ENCODE data around the gene MGAT4A. TPM values are rescaled to one million over a fixed set of nuclear protein-coding genes. Genes with fewer than 3 reads are reported as not detected.
A peak's percentile ranks its signal among the peaks of the same experiment; 100 is the strongest.

Gene MGAT4A
- total RNA-seq, result 65.4 and 68.8 TPM in 2 replicates

- no peak for DNase-seq (ENCODE audit: low read depth, low spot score)
These were observed at the start of gene MGAT4A for GRCh38 chr2:98731041-98731893. Gene MGAT4A (minus strand): TSS chr2:98731132. CDS start chr2:98726332, 4,800 bp downstream.

- no peak for DNase-seq (ENCODE audit: low read depth, low spot score)
These were observed 48.0 kb upstream of the MGAT4A start for GRCh38 chr2:98778741-98779483.

- DNase-seq (ENCODE audit: low read depth, low spot score), result no peak
These were observed 47.2 kb upstream of the MGAT4A start for GRCh38 chr2:98778151-98778550.

- no peak for DNase-seq (ENCODE audit: low read depth, low spot score)
These were observed 46.8 kb upstream of the MGAT4A start for GRCh38 chr2:98777710-98778109.

- DNase-seq (ENCODE audit: low read depth, low spot score), result no peak
These were observed 46.1 kb upstream of the MGAT4A start for GRCh38 chr2:98777076-98777475.

GRCh38 chr2:98776136-98776535 is 45.2 kb upstream of the MGAT4A start:
- no peak for DNase-seq (ENCODE audit: low read depth, low spot score)

GRCh38 chr2:98775146-98775986 is 44.4 kb upstream of the MGAT4A start:
- DNase-seq (ENCODE audit: low read depth, low spot score), result no peak

- no peak for DNase-seq (ENCODE audit: low read depth, low spot score)
These were observed 43.0 kb upstream of the MGAT4A start for GRCh38 chr2:98773907-98774306.

GRCh38 chr2:98773169-98773568 is 42.2 kb upstream of the MGAT4A start:
- DNase-seq (ENCODE audit: low read depth, low spot score), result no peak

- DNase-seq (ENCODE audit: low read depth, low spot score), result no peak
These were observed 41.6 kb upstream of the MGAT4A start for GRCh38 chr2:98772536-98772935.

GRCh38 chr2:98771721-98772524 is 41.0 kb upstream of the MGAT4A start:
- DNase-seq (ENCODE audit: low read depth, low spot score), result no peak

- DNase-seq (ENCODE audit: low read depth, low spot score), result no peak
These were observed 40.3 kb upstream of the MGAT4A start for GRCh38 chr2:98771264-98771663.

- DNase-seq (ENCODE audit: low read depth, low spot score), result no peak
These were observed 38.9 kb upstream of the MGAT4A start for GRCh38 chr2:98769784-98770183.

GRCh38 chr2:98769114-98769476 is 38.2 kb upstream of the MGAT4A start:
- DNase-seq (ENCODE audit: low read depth, low spot score), result no peak

- DNase-seq (ENCODE audit: low read depth, low spot score), result peak; percentile 66
These were observed 37.6 kb upstream of the MGAT4A start for GRCh38 chr2:98768384-98769113.

- DNase-seq (ENCODE audit: low read depth, low spot score), result no peak
These were observed 33.6 kb upstream of the MGAT4A start for GRCh38 chr2:98764499-98764898.

- no peak for DNase-seq (ENCODE audit: low read depth, low spot score)
These were observed 32.4 kb upstream of the MGAT4A start for GRCh38 chr2:98763209-98763951.

- no peak for DNase-seq (ENCODE audit: low read depth, low spot score)
These were observed 31.0 kb upstream of the MGAT4A start for GRCh38 chr2:98761909-98762308.

GRCh38 chr2:98761267-98761781 is 30.4 kb upstream of the MGAT4A start:
- no peak for DNase-seq (ENCODE audit: low read depth, low spot score)
